GM19452 (cell line): Measurements from ENCODE around the gene PPIAL4G.
"Not testable (repeated sequence)": the region's sequence is repeated elsewhere in the genome, so short reads cannot be mapped to it uniquely, and the experiment has no call there.

ENCODE experiments used
- ATAC-seq: cut with Tn5 transposase; IDR thresholded peaks from one replicate; pipeline ENCODE4 v1.9.1; 2021; ENCODE audit not compliant: unreplicated experiment

The PPIAL4G gene

GRCh38 chr1:148483029-148483428, at the start of gene PPIAL4G:
TSS of gene PPIAL4G (minus strand) at chr1:148483302. CDS start at chr1:148483252, 50 bp downstream.
- ATAC-seq, result not testable (repeated sequence)

GRCh38 chr1:148532158-148532557, 49.1 kb upstream of the PPIAL4G start:
- ATAC-seq, result not testable (repeated sequence)

GRCh38 chr1:148529101-148529567, 46.0 kb upstream of the PPIAL4G start:
- ATAC-seq, result not testable (repeated sequence)

- not testable (repeated sequence) for ATAC-seq
Observed at GRCh38 chr1:148528591-148528990, 45.5 kb upstream of the PPIAL4G start.

- ATAC-seq, result not testable (repeated sequence)
Observed at GRCh38 chr1:148526587-148526986, 43.5 kb upstream of the PPIAL4G start.

GRCh38 chr1:148523205-148524144, 40.4 kb upstream of the PPIAL4G start:
- ATAC-seq, result not testable (repeated sequence)

GRCh38 chr1:148522561-148523204, 39.6 kb upstream of the PPIAL4G start:
- ATAC-seq, result peak; percentile 79

GRCh38 chr1:148522072-148522471, 39.0 kb upstream of the PPIAL4G start:
- ATAC-seq, result not testable (repeated sequence)

GRCh38 chr1:148514310-148514709, 31.2 kb upstream of the PPIAL4G start:
- ATAC-seq, result not testable (repeated sequence)

GRCh38 chr1:148512571-148513184, 29.6 kb upstream of the PPIAL4G start:
- not testable (repeated sequence) for ATAC-seq

- not testable (repeated sequence) for ATAC-seq
Observed at GRCh38 chr1:148493933-148494332, 10.8 kb upstream of the PPIAL4G start.

GRCh38 chr1:148481134-148481533, 2.0 kb downstream of the PPIAL4G start:
- not testable (repeated sequence) for ATAC-seq

- not testable (repeated sequence) for ATAC-seq
Observed at GRCh38 chr1:148459694-148460093, 23.4 kb downstream of the PPIAL4G start.

- not testable (repeated sequence) for ATAC-seq
Observed at GRCh38 chr1:148458901-148459581, 24.1 kb downstream of the PPIAL4G start.

- ATAC-seq, result not testable (repeated sequence)
Observed at GRCh38 chr1:148458398-148458797, 24.7 kb downstream of the PPIAL4G start.

GRCh38 chr1:148452845-148453244, 30.3 kb downstream of the PPIAL4G start:
- ATAC-seq, result not testable (repeated sequence)

GRCh38 chr1:148439654-148440325, 43.3 kb downstream of the PPIAL4G start:
- ATAC-seq, result not testable (repeated sequence)

GRCh38 chr1:148435406-148435805, 47.7 kb downstream of the PPIAL4G start:
- no peak for ATAC-seq

- no peak for ATAC-seq
Observed at GRCh38 chr1:148434832-148435231, 48.3 kb downstream of the PPIAL4G start.

- not testable (repeated sequence) for ATAC-seq
Observed at GRCh38 chr1:148432916-148433317, 50.2 kb downstream of the PPIAL4G start.
